PC-3 (cell line): ENCODE data around the gene ARV1. TPM values are rescaled to one million over a fixed set of nuclear protein-coding genes. Genes with fewer than 3 reads are reported as not detected.

ENCODE experiments used
- ATAC-seq: fragments of 200-7000 bp; cut with Tn5 transposase; 2 replicates; pipeline ENCODE4 v1.9.1; 2020; ENCODE audit warnings: mild to moderate bottlenecking, moderate library complexity
- BruUV-seq: library from RNA; stranded (reverse); fragments of 400-500 nt; replicated peaks from 2 replicates; lab custom pipeline; 2021; lab: Mats Ljungman, UMichigan
- CTCF ChIA-PET: fragments of 300-600 bp; sonication (Branson Sonifier 250); formaldehyde crosslinking; loops from one replicate; lab custom pipeline; 2022; ENCODE audit warnings: antibody characterized with exemption; lab: Charles Lee
- POLR2A ChIA-PET: fragments of 300-600 bp; sonication (Branson Sonifier 250); formaldehyde crosslinking; loops from one replicate; lab custom pipeline; 2022; ENCODE audit warnings: antibody characterized with exemption; ENCODE audit not compliant: unreplicated experiment; lab: Charles Lee
- DNase-seq: peaks from one replicate; pipeline ENCODE4 v3.0.0-alpha.2; 2015
- H2AFZ ChIP-seq: fragments of 300-600 bp; sonication (generic); 2 replicates; pipeline ENCODE4 v1.6.0; 2016; ENCODE audit warnings: antibody characterized with exemption, low read length
- H3F3A ChIP-seq: fragments of 300-600 bp; sonication (generic); one replicate; pipeline ENCODE4 v1.6.0; 2017; ENCODE audit warnings: antibody characterized with exemption, low read length, control low read depth, mild to moderate bottlenecking; ENCODE audit not compliant: unreplicated experiment
- H3K27ac ChIP-seq: fragments of 300-600 bp; sonication (generic); 2 replicates; pipeline ENCODE4 v1.5.1; 2016; ENCODE audit warnings: mild to moderate bottlenecking, low read length
- H3K27me3 ChIP-seq: fragments of 300-600 bp; sonication (generic); 2 replicates; pipeline ENCODE4 v1.6.1; 2016; ENCODE audit warnings: low read length, mixed read lengths
- H3K36me3 ChIP-seq: fragments of 300-600 bp; sonication (generic); 2 replicates; pipeline ENCODE4 v1.6.1; 2016; ENCODE audit warnings: low read depth, mixed run types, low read length, mixed read lengths
- H3K4me1 ChIP-seq: fragments of 300-600 bp; sonication (generic); 2 replicates; pipeline ENCODE4 v1.5.1; 2016; ENCODE audit warnings: low read length; ENCODE audit not compliant: insufficient read depth
- H3K4me2 ChIP-seq: fragments of 300-600 bp; sonication (generic); 2 replicates; pipeline ENCODE4 v1.6.0; 2016; ENCODE audit warnings: low read length
- H3K4me3 ChIP-seq: fragments of 300-600 bp; sonication (generic); 2 replicates; pipeline ENCODE4 v1.5.1; 2016; ENCODE audit warnings: mild to moderate bottlenecking, low read length, mixed read lengths
- H3K79me2 ChIP-seq: fragments of 300-600 bp; sonication (generic); 2 replicates; pipeline ENCODE4 v1.6.1; 2017; ENCODE audit warnings: low read length, mixed read lengths
- H3K9ac ChIP-seq: fragments of 300-600 bp; sonication (generic); 2 replicates; pipeline ENCODE4 v1.6.0; 2016; ENCODE audit warnings: mild to moderate bottlenecking, low read length
- H3K9me2 ChIP-seq: fragments of 300-600 bp; sonication (generic); replicated peaks from 2 replicates; pipeline ENCODE4 v1.6.1; 2016; ENCODE audit warnings: mixed run types, low read length, mixed read lengths
- H3K9me3 ChIP-seq: fragments of 300-600 bp; sonication (generic); 2 replicates; pipeline ENCODE4 v1.6.1; 2016; ENCODE audit warnings: low read length, mixed read lengths
- H4K20me1 ChIP-seq: fragments of 300-600 bp; sonication (generic); 2 replicates; pipeline ENCODE4 v1.6.1; 2016; ENCODE audit warnings: low read length, mixed read lengths
- EZH2 ChIP-seq: fragments of 300-600 bp; sonication (generic); IDR thresholded peaks from one replicate; pipeline ENCODE4 v1.6.1; 2017; ENCODE audit warnings: antibody characterized with exemption, mild to moderate bottlenecking, low read length; ENCODE audit not compliant: unreplicated experiment
- EZH2phosphoT487 ChIP-seq: fragments of 300-600 bp; sonication (generic); IDR thresholded peaks from 2 replicates; pipeline ENCODE4 v1.6.1; 2018; ENCODE audit warnings: mild to moderate bottlenecking, antibody characterized with exemption, low read length, borderline replicate concordance
- intact Hi-C: fragments of 100-400 bp; cut with micrococcal nuclease; formaldehyde crosslinking; loops from 2 replicates; pipeline ENCODE4 v1.9.0; 2023
- total RNA-seq: library from RNA; depleted of rRNA; stranded (reverse); fragments of >200 nt; gene quantifications from 2 replicates; pipeline ENCODE4 v1.2.3, GENCODE V29; 2014
- TF ChIP-seq, protein P1 (sequence below): fragments of 300-600 bp; sonication (generic); conservative IDR thresholded peaks from 2 replicates; pipeline ENCODE4 v1.5.1; 2017; ENCODE audit warnings: antibody characterized with exemption, low read depth, mild to moderate bottlenecking, low read length

Gene ARV1
- total RNA-seq, 1 experiment from 2014 or later = 30.6 TPM

DNA sequence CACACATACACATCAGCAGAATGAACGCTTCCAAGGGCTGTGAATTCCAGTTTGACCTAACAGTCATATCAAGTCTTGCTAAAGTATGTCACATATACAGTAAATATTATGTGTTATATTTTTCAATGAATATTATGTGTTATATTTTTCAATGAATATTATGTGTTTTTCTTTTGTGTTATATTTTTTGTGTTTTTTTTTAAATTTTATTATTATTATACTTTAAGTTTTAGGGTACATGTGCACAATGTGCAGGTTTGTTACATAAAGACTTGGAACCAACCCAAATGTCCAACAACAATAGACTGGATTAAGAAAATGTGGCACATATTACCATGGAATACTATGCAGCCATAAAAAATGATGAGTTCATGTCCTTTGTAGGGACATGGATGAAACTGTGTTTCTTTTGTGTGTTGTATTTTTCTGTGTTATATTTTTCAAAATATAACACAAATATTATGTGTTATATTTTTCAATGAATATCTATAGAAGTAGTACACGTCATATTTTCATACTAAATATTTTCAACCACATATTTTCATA, 35.8 kb upstream of the ARV1 start:
- no peak overlapping the region for H2AFZ ChIP-seq
- no peaks in the 10 kb centered on the region for H4K20me1 ChIP-seq
- H3F3A ChIP-seq = no peaks in the 10 kb centered on the region
- ATAC-seq (no peak), DNase-seq (no peak)
- no peaks in the 10 kb centered on the region for H3K4me1 ChIP-seq
- H3K9me3 ChIP-seq = no peaks in the 10 kb centered on the region
- POLR2A ChIA-PET = interaction anchor here (0.6 kb wide), 1 partner anchor 436 kb away, joined by 4 read pairs; no protein-coding TSS in a partner anchor
- no peaks in the 10 kb centered on the region for H3K9me2 ChIP-seq
- CTCF ChIA-PET = no interaction called here
- H3K9ac ChIP-seq = no peak overlapping the region
- intact Hi-C loops = no loop called here
- no peak overlapping the region for H3K4me3 ChIP-seq
- no TSS peak for BruUV-seq
- TF ChIP-seq, protein P1, sequence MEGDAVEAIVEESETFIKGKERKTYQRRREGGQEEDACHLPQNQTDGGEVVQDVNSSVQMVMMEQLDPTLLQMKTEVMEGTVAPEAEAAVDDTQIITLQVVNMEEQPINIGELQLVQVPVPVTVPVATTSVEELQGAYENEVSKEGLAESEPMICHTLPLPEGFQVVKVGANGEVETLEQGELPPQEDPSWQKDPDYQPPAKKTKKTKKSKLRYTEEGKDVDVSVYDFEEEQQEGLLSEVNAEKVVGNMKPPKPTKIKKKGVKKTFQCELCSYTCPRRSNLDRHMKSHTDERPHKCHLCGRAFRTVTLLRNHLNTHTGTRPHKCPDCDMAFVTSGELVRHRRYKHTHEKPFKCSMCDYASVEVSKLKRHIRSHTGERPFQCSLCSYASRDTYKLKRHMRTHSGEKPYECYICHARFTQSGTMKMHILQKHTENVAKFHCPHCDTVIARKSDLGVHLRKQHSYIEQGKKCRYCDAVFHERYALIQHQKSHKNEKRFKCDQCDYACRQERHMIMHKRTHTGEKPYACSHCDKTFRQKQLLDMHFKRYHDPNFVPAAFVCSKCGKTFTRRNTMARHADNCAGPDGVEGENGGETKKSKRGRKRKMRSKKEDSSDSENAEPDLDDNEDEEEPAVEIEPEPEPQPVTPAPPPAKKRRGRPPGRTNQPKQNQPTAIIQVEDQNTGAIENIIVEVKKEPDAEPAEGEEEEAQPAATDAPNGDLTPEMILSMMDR = no peak
- TF ChIP-seq EZH2phosphoT487 (no peak), EZH2 (no peak)
- H3K27me3 ChIP-seq = no peaks in the 10 kb centered on the region
- H3K36me3 ChIP-seq = peaks cover 12% of the 10 kb centered on the region
- no peak overlapping the region for H3K4me2 ChIP-seq
- H3K27ac ChIP-seq = no peak overlapping the region
- no peaks in the 10 kb centered on the region for H3K79me2 ChIP-seq

- intact Hi-C loops = no loop called here
- Histone ChIP-seq H3K27me3 (no peaks in the 10 kb centered on the region), H3K4me1 (no peaks in the 10 kb centered on the region), H3K4me3 (no peak overlapping the region), H2AFZ (no peak overlapping the region), H3K36me3 (peaks cover 18% of the 10 kb centered on the region), H3F3A (no peaks in the 10 kb centered on the region), H3K4me2 (no peak overlapping the region), H3K9me3 (no peaks in the 10 kb centered on the region), H3K9ac (no peak overlapping the region), H3K27ac (no peak overlapping the region), H4K20me1 (no peaks in the 10 kb centered on the region), H3K9me2 (no peaks in the 10 kb centered on the region), H3K79me2 (no peaks in the 10 kb centered on the region)
- TF ChIP-seq EZH2 (no peak), EZH2phosphoT487 (no peak)
- TF ChIP-seq, protein P1 = no peak
- ChIA-PET CTCF (no interaction called here), POLR2A (no interaction called here)
- BruUV-seq = no TSS peak
- DNase-seq (no peak), ATAC-seq (no peak)
These were observed 30.6 kb upstream of the ARV1 start for GRCh38 chr1:230948301-230948700.

- Histone ChIP-seq H2AFZ (no peak overlapping the region), H3K4me1 (no peaks in the 10 kb centered on the region), H3K36me3 (peaks cover 17% of the 10 kb centered on the region; the same call in 1 of the 2 replicates), H3K27ac (no peak overlapping the region), H3K79me2 (no peaks in the 10 kb centered on the region), H3F3A (no peaks in the 10 kb centered on the region), H3K4me3 (no peak overlapping the region), H3K9ac (no peak overlapping the region), H3K9me3 (no peaks in the 10 kb centered on the region), H3K9me2 (no peaks in the 10 kb centered on the region), H3K4me2 (no peak overlapping the region), H3K27me3 (no peaks in the 10 kb centered on the region), H4K20me1 (no peaks in the 10 kb centered on the region)
- POLR2A ChIA-PET = no interaction called here
- TF ChIP-seq EZH2 (no peak), EZH2phosphoT487 (no peak)
- TF ChIP-seq, protein P1 = no peak
- DNase-seq (no peak), ATAC-seq (no peak)
- intact Hi-C loops = no loop called here
- BruUV-seq = no TSS peak
- CTCF ChIA-PET = no interaction called here
These were observed 30.0 kb upstream of the ARV1 start for GRCh38 chr1:230948903-230949302.
